Subcutaneous adipose tissue (tissue), 4 donors: ENCODE measurements around the gene SMC1A. TPM values are rescaled to one million over a fixed set of nuclear protein-coding genes. Genes with fewer than 3 reads are reported as not detected.

Experiments used
- total RNA-seq, 4 donors: library from RNA; depleted of rRNA; stranded (reverse); fragments of >200 nt; gene quantifications; one replicate each; pipeline ENCODE4 v1.1.0, GENCODE V29; 2016
- TF ChIP-seq, protein P1 (sequence below): fragments of 450-650 bp; IDR thresholded peaks from one replicate; pipeline ENCODE4 v1.5.1; 2016; ENCODE audit warnings: low read depth, mild to moderate bottlenecking, control low read depth, antibody characterized with exemption, moderate library complexity

SMC1A gene
- total RNA-seq, 4 donors from 2014 or later, result 21.6 to 43.3 (median 33.3) TPM

GRCh38 chrX:53357799-53358530 lies 64.5 kb downstream of the SMC1A start:
- TF ChIP-seq, protein P1, sequence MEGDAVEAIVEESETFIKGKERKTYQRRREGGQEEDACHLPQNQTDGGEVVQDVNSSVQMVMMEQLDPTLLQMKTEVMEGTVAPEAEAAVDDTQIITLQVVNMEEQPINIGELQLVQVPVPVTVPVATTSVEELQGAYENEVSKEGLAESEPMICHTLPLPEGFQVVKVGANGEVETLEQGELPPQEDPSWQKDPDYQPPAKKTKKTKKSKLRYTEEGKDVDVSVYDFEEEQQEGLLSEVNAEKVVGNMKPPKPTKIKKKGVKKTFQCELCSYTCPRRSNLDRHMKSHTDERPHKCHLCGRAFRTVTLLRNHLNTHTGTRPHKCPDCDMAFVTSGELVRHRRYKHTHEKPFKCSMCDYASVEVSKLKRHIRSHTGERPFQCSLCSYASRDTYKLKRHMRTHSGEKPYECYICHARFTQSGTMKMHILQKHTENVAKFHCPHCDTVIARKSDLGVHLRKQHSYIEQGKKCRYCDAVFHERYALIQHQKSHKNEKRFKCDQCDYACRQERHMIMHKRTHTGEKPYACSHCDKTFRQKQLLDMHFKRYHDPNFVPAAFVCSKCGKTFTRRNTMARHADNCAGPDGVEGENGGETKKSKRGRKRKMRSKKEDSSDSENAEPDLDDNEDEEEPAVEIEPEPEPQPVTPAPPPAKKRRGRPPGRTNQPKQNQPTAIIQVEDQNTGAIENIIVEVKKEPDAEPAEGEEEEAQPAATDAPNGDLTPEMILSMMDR, result no peak

GRCh38 chrX:53356186-53356585 lies 66.3 kb downstream of the SMC1A start:
- TF ChIP-seq, protein P1, result no peak

DNA sequence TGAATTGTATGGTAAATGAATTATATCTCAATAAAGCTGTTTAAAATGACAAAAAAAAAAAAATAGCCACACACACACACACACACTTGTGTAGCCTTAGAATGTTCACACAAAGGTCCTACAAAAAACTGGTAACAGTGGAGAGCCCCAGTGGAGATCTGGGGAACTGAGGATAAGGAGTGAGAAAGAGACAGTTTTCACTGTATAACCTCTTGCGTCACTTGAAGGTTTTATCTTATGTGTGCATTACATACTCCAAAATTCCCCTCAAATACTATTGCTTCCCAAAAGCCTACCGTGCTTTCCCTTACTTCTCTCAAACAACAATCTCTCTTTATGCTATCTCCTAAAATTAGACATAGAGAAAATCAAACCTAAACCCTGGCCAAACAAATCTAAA lies 67.8 kb downstream of the SMC1A start:
- TF ChIP-seq, protein P1, result no peak

DNA sequence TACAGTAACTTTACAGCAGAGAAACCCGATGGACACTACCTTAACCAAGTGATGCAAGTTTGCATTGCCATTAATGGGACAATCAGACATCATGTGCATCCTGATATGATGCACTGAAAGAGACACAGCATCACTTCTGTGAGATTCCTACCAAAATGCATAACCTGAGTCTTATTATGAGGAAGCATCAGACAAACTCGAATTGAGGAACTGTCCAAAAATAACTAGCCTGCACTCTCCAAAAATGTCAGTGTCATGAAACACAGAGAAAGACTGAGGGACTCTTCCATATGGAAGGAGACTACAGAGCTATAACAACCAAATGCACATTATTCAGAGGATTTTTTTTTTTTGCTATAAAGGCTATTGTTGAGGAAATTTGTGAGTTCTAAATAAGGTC lies 74.5 kb downstream of the SMC1A start:
- TF ChIP-seq, protein P1, result no peak

DNA sequence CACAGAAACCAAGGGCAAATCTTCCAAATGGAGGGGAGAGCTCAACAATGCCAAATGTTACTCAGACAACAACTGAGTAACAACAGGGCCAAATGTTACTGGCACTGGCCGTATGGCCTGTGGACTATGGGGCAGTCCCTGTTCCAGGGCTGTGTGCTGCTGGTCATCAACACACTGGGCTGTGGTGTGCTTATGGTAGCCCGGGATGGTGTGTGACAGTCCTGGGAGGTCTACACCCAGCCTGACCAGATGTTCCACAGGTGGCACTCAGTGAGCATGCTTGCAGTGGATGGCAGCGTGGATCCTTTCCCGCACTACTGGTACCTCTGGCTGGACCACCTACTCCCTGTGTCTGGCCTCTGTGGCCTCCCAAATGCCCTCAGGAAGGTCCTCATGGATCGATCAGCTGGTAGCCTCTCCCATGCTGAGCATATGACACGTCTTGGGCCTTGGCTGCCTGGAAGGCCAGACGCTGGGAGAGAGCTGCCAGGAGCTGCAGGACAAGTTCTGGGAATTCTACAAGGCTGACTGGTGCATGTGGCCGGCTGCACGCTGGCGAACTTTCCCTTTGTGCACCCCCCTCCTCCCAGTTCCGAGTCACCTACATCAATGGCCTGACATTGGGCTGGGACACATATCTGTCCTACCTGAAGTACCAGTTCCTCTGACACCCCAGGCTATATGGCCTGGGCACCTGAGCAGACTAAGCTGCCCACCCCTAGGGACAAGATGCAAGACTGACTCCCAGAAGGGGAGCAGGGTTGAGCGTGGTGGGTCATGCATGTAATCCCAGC lies 81.4 kb downstream of the SMC1A start:
- TF ChIP-seq, protein P1, result no peak

- TF ChIP-seq, protein P1, result no peak
Measured at GRCh38 chrX:53337101-53337500, 85.4 kb downstream of the SMC1A start.

- TF ChIP-seq, protein P1, result no peak
Measured at GRCh38 chrX:53333853-53334252, 88.6 kb downstream of the SMC1A start.
